ENCODE data around the gene BLOC1S1. TPM values are rescaled to one million over a fixed set of nuclear protein-coding genes. Genes with fewer than 3 reads are reported as not detected.

Gene BLOC1S1
- total and polyA plus RNA-seq, 2 of the 4 experiments (the other 2 are of a cell fraction) = 128 to 285 TPM

DNA sequence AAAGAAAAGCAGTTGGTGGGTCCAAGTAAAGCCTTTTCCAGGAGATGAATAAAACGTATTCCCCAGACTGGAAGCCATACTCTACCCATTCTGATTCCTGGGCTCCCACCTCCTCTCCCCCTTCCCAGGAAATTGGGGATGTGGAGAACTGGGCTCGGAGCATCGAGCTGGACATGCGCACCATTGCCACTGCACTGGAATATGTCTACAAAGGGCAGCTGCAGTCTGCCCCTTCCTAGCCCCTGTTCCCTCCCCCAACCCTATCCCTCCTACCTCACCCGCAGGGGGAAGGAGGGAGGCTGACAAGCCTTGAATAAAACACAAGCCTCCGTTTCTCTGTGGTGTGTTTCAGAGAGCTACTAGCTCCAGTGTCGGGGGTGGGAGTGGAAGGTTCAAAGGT, 3.5 kb downstream of the BLOC1S1 start:
- H3K36me3 ChIP-seq (ENCODE audit: control insufficient read depth, insufficient read depth, low read length) = peaks cover 16% of the 10 kb centered on the region
- H4K20me1 ChIP-seq (ENCODE audit: insufficient read depth, low read length) = peaks cover 30% of the 10 kb centered on the region
- no peak overlapping the region for H2BK20ac ChIP-seq (ENCODE audit: low read depth, low read length)
- ATAC-seq (ENCODE audit: low read depth) (no peak), DNase-seq (no peak)
- H3K9ac ChIP-seq (ENCODE audit: low read depth, low read length) = no peak overlapping the region
- H3K9me3 ChIP-seq (ENCODE audit: control insufficient read depth, insufficient read depth, low read length) = no peaks in the 10 kb centered on the region
- in situ Hi-C loops (cut with MboI; ENCODE audit: low sequenced_read_pairs) = no loop called here
- ChIA-PET POLR2A (ENCODE audit: unreplicated experiment) (interaction anchor here (2.1 kb wide), 1 partner anchor 10 kb away, joined by 8 read pairs; no protein-coding TSS in a partner anchor), CTCF (interaction anchor here (0.5 to 1.3 kb wide), 3 partner anchors 18 to 134 kb away, joined by 3 to 5 read pairs (median 4); no protein-coding TSS in a partner anchor)
- H3K18ac ChIP-seq (ENCODE audit: low read depth, low read length) = no peak overlapping the region
- H3K9me1 ChIP-seq (ENCODE audit: insufficient read depth, low read length) = peaks cover 32% of the 10 kb centered on the region
- H2AFZ ChIP-seq (replicated peaks; ENCODE audit: low read length, poor library complexity) = peak overlapping the region; percentile 38
- peak overlapping the region; percentile 68 for H2AK5ac ChIP-seq (ENCODE audit: low read depth, low read length)
- intact Hi-C loops (cut with micrococcal nuclease) = no loop called here
- peak overlapping the region; percentile 80 for H2AK9ac ChIP-seq (replicated peaks; ENCODE audit: low read depth, low read length, poor library complexity)
- peak overlapping the region; percentile 76 for H3K4ac ChIP-seq (ENCODE audit: low read depth, low read length)
- H3K4me1 ChIP-seq (ENCODE audit: control insufficient read depth, insufficient read depth, low read length) = peaks cover 36% of the 10 kb centered on the region
- H2BK15ac ChIP-seq (ENCODE audit: low read depth, low read length) = no peak overlapping the region
- TF ChIP-seq BHLHE40 (IDR thresholded peaks at IDR 0.05; ENCODE audit: low read depth, low read length) (no peak), MAFK (IDR thresholded peaks at IDR 0.05; ENCODE audit: low read depth, low read length) (no peak), SMC3 (IDR thresholded peaks at IDR 0.05; ENCODE audit: low read depth, low read length) (no peak), CEBPB (IDR thresholded peaks at IDR 0.05; ENCODE audit: low read depth, low read length) (no peak), RFX5 (IDR thresholded peaks at IDR 0.05; ENCODE audit: low read depth, low read length) (no peak), MXI1 (IDR thresholded peaks at IDR 0.05; ENCODE audit: borderline replicate concordance, low read depth, low read length) (no peak), FOS (IDR thresholded peaks at IDR 0.05; ENCODE audit: low read depth, low read length) (no peak), RCOR1 (IDR thresholded peaks at IDR 0.05; ENCODE audit: insufficient replicate concordance, low read length) (no peak), POLR2A (IDR thresholded peaks at IDR 0.05; ENCODE audit: low read depth, low read length) (no peak)
- TF ChIP-seq, protein P1, sequence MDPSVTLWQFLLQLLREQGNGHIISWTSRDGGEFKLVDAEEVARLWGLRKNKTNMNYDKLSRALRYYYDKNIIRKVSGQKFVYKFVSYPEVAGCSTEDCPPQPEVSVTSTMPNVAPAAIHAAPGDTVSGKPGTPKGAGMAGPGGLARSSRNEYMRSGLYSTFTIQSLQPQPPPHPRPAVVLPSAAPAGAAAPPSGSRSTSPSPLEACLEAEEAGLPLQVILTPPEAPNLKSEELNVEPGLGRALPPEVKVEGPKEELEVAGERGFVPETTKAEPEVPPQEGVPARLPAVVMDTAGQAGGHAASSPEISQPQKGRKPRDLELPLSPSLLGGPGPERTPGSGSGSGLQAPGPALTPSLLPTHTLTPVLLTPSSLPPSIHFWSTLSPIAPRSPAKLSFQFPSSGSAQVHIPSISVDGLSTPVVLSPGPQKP (IDR thresholded peaks at IDR 0.05; ENCODE audit: borderline replicate concordance, low read depth, low read length) = no peak
- TF ChIP-seq, protein P2, sequence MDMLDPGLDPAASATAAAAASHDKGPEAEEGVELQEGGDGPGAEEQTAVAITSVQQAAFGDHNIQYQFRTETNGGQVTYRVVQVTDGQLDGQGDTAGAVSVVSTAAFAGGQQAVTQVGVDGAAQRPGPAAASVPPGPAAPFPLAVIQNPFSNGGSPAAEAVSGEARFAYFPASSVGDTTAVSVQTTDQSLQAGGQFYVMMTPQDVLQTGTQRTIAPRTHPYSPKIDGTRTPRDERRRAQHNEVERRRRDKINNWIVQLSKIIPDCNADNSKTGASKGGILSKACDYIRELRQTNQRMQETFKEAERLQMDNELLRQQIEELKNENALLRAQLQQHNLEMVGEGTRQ (IDR thresholded peaks at IDR 0.05; ENCODE audit: low read depth, low read length) = no peak
- TF ChIP-seq, protein P3, sequence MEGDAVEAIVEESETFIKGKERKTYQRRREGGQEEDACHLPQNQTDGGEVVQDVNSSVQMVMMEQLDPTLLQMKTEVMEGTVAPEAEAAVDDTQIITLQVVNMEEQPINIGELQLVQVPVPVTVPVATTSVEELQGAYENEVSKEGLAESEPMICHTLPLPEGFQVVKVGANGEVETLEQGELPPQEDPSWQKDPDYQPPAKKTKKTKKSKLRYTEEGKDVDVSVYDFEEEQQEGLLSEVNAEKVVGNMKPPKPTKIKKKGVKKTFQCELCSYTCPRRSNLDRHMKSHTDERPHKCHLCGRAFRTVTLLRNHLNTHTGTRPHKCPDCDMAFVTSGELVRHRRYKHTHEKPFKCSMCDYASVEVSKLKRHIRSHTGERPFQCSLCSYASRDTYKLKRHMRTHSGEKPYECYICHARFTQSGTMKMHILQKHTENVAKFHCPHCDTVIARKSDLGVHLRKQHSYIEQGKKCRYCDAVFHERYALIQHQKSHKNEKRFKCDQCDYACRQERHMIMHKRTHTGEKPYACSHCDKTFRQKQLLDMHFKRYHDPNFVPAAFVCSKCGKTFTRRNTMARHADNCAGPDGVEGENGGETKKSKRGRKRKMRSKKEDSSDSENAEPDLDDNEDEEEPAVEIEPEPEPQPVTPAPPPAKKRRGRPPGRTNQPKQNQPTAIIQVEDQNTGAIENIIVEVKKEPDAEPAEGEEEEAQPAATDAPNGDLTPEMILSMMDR (conservative IDR thresholded peaks at IDR 0.05; ENCODE audit: low read depth, low read length) = no peak
- no peaks in the 10 kb centered on the region for H3K27me3 ChIP-seq (ENCODE audit: control insufficient read depth, insufficient read depth, low read length)
- H3K4me3 ChIP-seq (ENCODE audit: insufficient read depth, low read depth, low read length) = no peak overlapping the region
- no peak overlapping the region for H3K23ac ChIP-seq (ENCODE audit: low read depth, low read length)
- BruUV-seq (replicated peaks) = no TSS peak
- H3K79me1 ChIP-seq (ENCODE audit: low read depth in 1 of 2, low read length in 2 of 2) = peaks cover 22 to 69% of the 10 kb centered on the region in 2 experiments
- peak overlapping the region; percentile 25; the same call in 1 of the 2 replicates for H4K91ac ChIP-seq (ENCODE audit: insufficient read depth, low read depth, low read length)
- H4K8ac ChIP-seq (ENCODE audit: low read depth in 2 of 2, low read length in 2 of 2) = 0 out of 4 replicates have a peak overlapping the region, but pooled peaks of 1 of the 2 experiments have one; percentile 14
- dilution Hi-C loops (cut with HindIII; ENCODE audit: low sequenced_read_pairs, unreplicated experiment) = no loop called here
- H3K14ac ChIP-seq (replicated peaks; ENCODE audit: low read depth, low read length) = no peak overlapping the region
- H2BK120ac ChIP-seq (ENCODE audit: low read depth, low read length) = 0 out of 2 replicates have a peak overlapping the region, but pooled peaks have one; percentile 27
- no peak overlapping the region for H3K4me2 ChIP-seq (ENCODE audit: low read depth, low read length)
- H3K56ac ChIP-seq (ENCODE audit: extremely low read depth, insufficient read depth, low read length) = no peak overlapping the region
- WGBS, 2 experiments (ENCODE audit: extremely low coverage in 2 of 2, insufficient read length in 1 of 2) = no CpG with 5 or more reads among the region's 7 CpGs
- peak overlapping the region; percentile 30 for H3K27ac ChIP-seq (ENCODE audit: insufficient read depth, low read length)
- peak overlapping the region; percentile 84 for H2BK5ac ChIP-seq (ENCODE audit: low read depth, low read length, poor library complexity, severe bottlenecking)
- H4K5ac ChIP-seq (ENCODE audit: low read depth, low read length) = peak overlapping the region; percentile 6; the same call in 1 of the 2 replicates

All from IMR-90 (cell line).